Body of pancreas (tissue), 4 donors: Measurements from ENCODE around the gene EOGT.

Experiments
- CTCF ChIP-seq, 7 experiments: fragments of 450-650 bp in 4 of 7; fragments of 200-600 bp in 3 of 7; sonication (generic) in 3 of 7; IDR thresholded peaks; one replicate each; pipeline ENCODE4 v1.5.1; 2016 to 2019; ENCODE audit warnings: antibody characterized with exemption in 7 of 7
- POLR2A ChIP-seq, 3 donors: fragments of 450-650 bp; IDR thresholded peaks; one replicate each; pipeline ENCODE4 v1.6.1; 2016; ENCODE audit warnings: antibody characterized with exemption in 3 of 3, mild to moderate bottlenecking in 2 of 3

GRCh38 chr3:69016901-69017300 is 3.4 kb upstream of the EOGT start:
- TF ChIP-seq CTCF (IDR thresholded peaks at IDR 0.05): no peak
- no peak for TF ChIP-seq POLR2A (IDR thresholded peaks at IDR 0.05)
